Loucy (cell line): ENCODE data around the gene CELSR1.

Experiments used
- H2AFZ ChIP-seq: fragments of 200-600 bp; sonication (generic); 2 replicates; pipeline ENCODE4 v1.6.0; 2016; ENCODE audit warnings: antibody characterized with exemption, mild to moderate bottlenecking, low read length, moderate library complexity
- H3F3A ChIP-seq: fragments of 200-600 bp; 2 replicates; pipeline ENCODE4 v1.6.0; 2016; ENCODE audit warnings: antibody characterized with exemption, low read depth, mild to moderate bottlenecking
- H3K27me3 ChIP-seq: fragments of 200-600 bp; sonication (generic); 2 replicates; pipeline ENCODE4 v1.6.1; 2014; ENCODE audit warnings: low read length, mild to moderate bottlenecking; ENCODE audit not compliant: insufficient read depth, poor library complexity, severe bottlenecking
- H3K36me3 ChIP-seq: fragments of 200-600 bp; sonication (generic); 2 replicates; pipeline ENCODE4 v1.6.1; 2016; ENCODE audit warnings: low read length; ENCODE audit not compliant: insufficient read depth
- H3K4me1 ChIP-seq: fragments of 200-600 bp; sonication (generic); 2 replicates; pipeline ENCODE4 v1.5.1; 2014; ENCODE audit warnings: low read length, mild to moderate bottlenecking; ENCODE audit not compliant: insufficient read depth, poor library complexity, severe bottlenecking
- H3K4me2 ChIP-seq: fragments of 200-600 bp; sonication (generic); 2 replicates; pipeline ENCODE4 v1.6.0; 2014; ENCODE audit warnings: antibody characterized with exemption, low read length, low read depth, mild to moderate bottlenecking; ENCODE audit not compliant: poor library complexity, severe bottlenecking
- H3K4me3 ChIP-seq: fragments of 200-600 bp; sonication (generic); 2 replicates; pipeline ENCODE4 v1.5.1; 2014; ENCODE audit warnings: low read length, mild to moderate bottlenecking, mixed read lengths; ENCODE audit not compliant: poor library complexity, severe bottlenecking
- H3K79me2 ChIP-seq: fragments of 200-600 bp; sonication (generic); 2 replicates; pipeline ENCODE4 v1.6.1; 2014; ENCODE audit warnings: low read length; ENCODE audit not compliant: insufficient read depth
- H3K9ac ChIP-seq: fragments of 200-600 bp; sonication (generic); 2 replicates; pipeline ENCODE4 v1.6.0; 2014; ENCODE audit warnings: mild to moderate bottlenecking, low read depth, low read length, moderate library complexity; ENCODE audit not compliant: poor library complexity, severe bottlenecking
- H3K9me2 ChIP-seq: fragments of 200-600 bp; sonication (generic); replicated peaks from 2 replicates; pipeline ENCODE4 v1.6.1; 2016; ENCODE audit warnings: low read depth, low read length, mixed read lengths
- H3K9me3 ChIP-seq: fragments of 200-600 bp; sonication (generic); 2 replicates; pipeline ENCODE4 v1.6.1; 2014; ENCODE audit warnings: mild to moderate bottlenecking, antibody characterized with exemption, low read length, low read depth; ENCODE audit not compliant: insufficient read depth
- H4K20me1 ChIP-seq: fragments of 200-600 bp; sonication (generic); 2 replicates; pipeline ENCODE4 v1.6.0; 2014; ENCODE audit warnings: antibody characterized with exemption, low read length, mild to moderate bottlenecking; ENCODE audit not compliant: insufficient read depth, poor library complexity, severe bottlenecking
- CTCF ChIP-seq: fragments of 200-600 bp; sonication (generic); conservative IDR thresholded peaks from 2 replicates; pipeline ENCODE4 v1.5.1; 2014; ENCODE audit warnings: mild to moderate bottlenecking, antibody characterized with exemption, low read length
- EZH2phosphoT487 ChIP-seq: fragments of 200-600 bp; IDR thresholded peaks from 2 replicates; pipeline ENCODE4 v1.6.1; 2018; ENCODE audit warnings: antibody characterized with exemption, mild to moderate bottlenecking, moderate library complexity, borderline replicate concordance

CELSR1 gene

GRCh38 chr22:46537946-46538813 lies 760 bp upstream of the CELSR1 start:
- no peak for TF ChIP-seq CTCF
- TF ChIP-seq EZH2phosphoT487 = no peak
- H3K9ac ChIP-seq = no peak overlapping the region
- no peaks in the 10 kb centered on the region for H3K9me2 ChIP-seq
- no peaks in the 10 kb centered on the region for H3K4me1 ChIP-seq
- H3K4me2 ChIP-seq = no peak overlapping the region
- H2AFZ ChIP-seq = no peak overlapping the region
- no peaks in the 10 kb centered on the region for H4K20me1 ChIP-seq
- no peaks in the 10 kb centered on the region for H3K9me3 ChIP-seq
- H3K4me3 ChIP-seq = no peak overlapping the region
- H3K27me3 ChIP-seq = no peaks in the 10 kb centered on the region
- H3F3A ChIP-seq = no peaks in the 10 kb centered on the region
- no peaks in the 10 kb centered on the region for H3K79me2 ChIP-seq
- H3K36me3 ChIP-seq = no peaks in the 10 kb centered on the region

GRCh38 chr22:46536537-46537224 lies 739 bp downstream of the CELSR1 start:
- Histone ChIP-seq H3K4me2 (no peak overlapping the region), H3K36me3 (no peaks in the 10 kb centered on the region), H3K4me3 (no peak overlapping the region), H4K20me1 (no peaks in the 10 kb centered on the region), H3K79me2 (no peaks in the 10 kb centered on the region), H3K27me3 (no peaks in the 10 kb centered on the region), H3K9me3 (no peaks in the 10 kb centered on the region), H3F3A (no peaks in the 10 kb centered on the region), H3K9ac (no peak overlapping the region), H2AFZ (no peak overlapping the region), H3K9me2 (no peaks in the 10 kb centered on the region), H3K4me1 (no peaks in the 10 kb centered on the region)
- no peak for TF ChIP-seq CTCF
- no peak for TF ChIP-seq EZH2phosphoT487

- Histone ChIP-seq H3K79me2 (no peaks in the 10 kb centered on the region), H3K36me3 (no peaks in the 10 kb centered on the region), H3K4me1 (no peaks in the 10 kb centered on the region), H2AFZ (no peak overlapping the region), H3F3A (no peaks in the 10 kb centered on the region), H3K27me3 (no peaks in the 10 kb centered on the region), H3K9me3 (no peaks in the 10 kb centered on the region), H3K4me3 (no peak overlapping the region), H3K9ac (no peak overlapping the region), H4K20me1 (no peaks in the 10 kb centered on the region), H3K4me2 (no peak overlapping the region), H3K9me2 (no peaks in the 10 kb centered on the region)
- no peak for TF ChIP-seq CTCF
- TF ChIP-seq EZH2phosphoT487 = no peak
Observed at GRCh38 chr22:46535876-46536536, 1.4 kb downstream of the CELSR1 start.
